BJ (cell line): ENCODE data around the gene PTGFRN. TPM values are rescaled to one million over a fixed set of nuclear protein-coding genes. Genes with fewer than 3 reads are reported as not detected.

ENCODE experiments used
- CTCF ChIA-PET: fragments of 350-600 bp; formaldehyde crosslinking; extraction: SDS; loops from one replicate; lab custom pipeline; 2021; ENCODE audit warnings: antibody characterized with exemption, inconsistent platforms; lab: Yijun Ruan, JAX
- POLR2A ChIA-PET: fragments of 300-600 bp; sonication (Branson Sonifier 250); formaldehyde crosslinking; extraction: SDS; loops from one replicate; lab custom pipeline; 2021; ENCODE audit warnings: antibody characterized with exemption; lab: Charles Lee
- DNase-seq: peaks from one replicate; pipeline ENCODE4 v3.0.0-alpha.2; 2011; ENCODE audit warnings: low read depth
- H3K27me3 ChIP-seq: 2 replicates; pipeline ENCODE4 v1.6.0; 2011; ENCODE audit warnings: low read length; ENCODE audit not compliant: control insufficient read depth, insufficient read depth
- H3K36me3 ChIP-seq: 2 replicates; pipeline ENCODE4 v1.5.1; 2011; ENCODE audit warnings: low read length; ENCODE audit not compliant: control insufficient read depth, insufficient read depth
- H3K4me3 ChIP-seq: 2 replicates; pipeline ENCODE4 v1.5.1; 2011; ENCODE audit warnings: low read depth, mild to moderate bottlenecking, control low read depth, low read length
- polyA plus RNA-seq: library from polyadenylated mRNA; depleted of rRNA; stranded (reverse); fragments of >200 nt; gene quantifications from 2 replicates; pipeline ENCODE4 v1.2.3, GENCODE V29; 2011
- TF ChIP-seq, protein P1 (sequence below): IDR thresholded peaks from 2 replicates; pipeline ENCODE4 v1.5.1; 2011; ENCODE audit warnings: low read depth, mild to moderate bottlenecking, control low read depth, inconsistent platforms, low read length, moderate library complexity; ENCODE audit not compliant: insufficient read depth

PTGFRN gene
- polyA plus RNA-seq, 1 experiment: 3.1 TPM

DNA sequence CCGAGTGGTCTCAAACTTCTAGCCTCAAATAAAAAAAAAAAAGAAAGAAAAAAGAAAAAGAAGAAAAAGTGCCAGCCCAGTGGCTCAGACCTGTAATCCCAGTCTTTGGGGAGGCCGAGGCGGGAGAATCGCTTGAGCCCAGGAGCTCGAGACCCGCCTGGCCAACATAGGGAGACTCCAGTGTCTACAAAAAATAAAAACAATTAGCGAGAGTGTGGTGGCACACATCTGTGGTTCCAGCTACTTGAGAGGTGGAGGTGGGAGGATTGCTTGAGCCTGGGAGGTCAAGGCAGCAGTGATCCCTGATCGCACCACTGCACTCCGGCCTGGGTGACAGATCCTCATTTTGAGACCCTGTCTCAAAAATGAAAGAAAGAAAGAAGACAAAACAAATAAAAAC is 1.4 kb upstream of the PTGFRN start:
- no peak for DNase-seq
- H3K36me3 ChIP-seq: no peaks in the 10 kb centered on the region
- ChIA-PET POLR2A (no interaction called here), CTCF (interaction anchor here (1.6 kb wide), 1 partner anchor 26 kb away, joined by 5 read pairs; no protein-coding TSS in a partner anchor)
- H3K27me3 ChIP-seq: peaks cover 13% of the 10 kb centered on the region
- TF ChIP-seq, protein P1, sequence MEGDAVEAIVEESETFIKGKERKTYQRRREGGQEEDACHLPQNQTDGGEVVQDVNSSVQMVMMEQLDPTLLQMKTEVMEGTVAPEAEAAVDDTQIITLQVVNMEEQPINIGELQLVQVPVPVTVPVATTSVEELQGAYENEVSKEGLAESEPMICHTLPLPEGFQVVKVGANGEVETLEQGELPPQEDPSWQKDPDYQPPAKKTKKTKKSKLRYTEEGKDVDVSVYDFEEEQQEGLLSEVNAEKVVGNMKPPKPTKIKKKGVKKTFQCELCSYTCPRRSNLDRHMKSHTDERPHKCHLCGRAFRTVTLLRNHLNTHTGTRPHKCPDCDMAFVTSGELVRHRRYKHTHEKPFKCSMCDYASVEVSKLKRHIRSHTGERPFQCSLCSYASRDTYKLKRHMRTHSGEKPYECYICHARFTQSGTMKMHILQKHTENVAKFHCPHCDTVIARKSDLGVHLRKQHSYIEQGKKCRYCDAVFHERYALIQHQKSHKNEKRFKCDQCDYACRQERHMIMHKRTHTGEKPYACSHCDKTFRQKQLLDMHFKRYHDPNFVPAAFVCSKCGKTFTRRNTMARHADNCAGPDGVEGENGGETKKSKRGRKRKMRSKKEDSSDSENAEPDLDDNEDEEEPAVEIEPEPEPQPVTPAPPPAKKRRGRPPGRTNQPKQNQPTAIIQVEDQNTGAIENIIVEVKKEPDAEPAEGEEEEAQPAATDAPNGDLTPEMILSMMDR: no peak
- H3K4me3 ChIP-seq: no peak overlapping the region

DNA sequence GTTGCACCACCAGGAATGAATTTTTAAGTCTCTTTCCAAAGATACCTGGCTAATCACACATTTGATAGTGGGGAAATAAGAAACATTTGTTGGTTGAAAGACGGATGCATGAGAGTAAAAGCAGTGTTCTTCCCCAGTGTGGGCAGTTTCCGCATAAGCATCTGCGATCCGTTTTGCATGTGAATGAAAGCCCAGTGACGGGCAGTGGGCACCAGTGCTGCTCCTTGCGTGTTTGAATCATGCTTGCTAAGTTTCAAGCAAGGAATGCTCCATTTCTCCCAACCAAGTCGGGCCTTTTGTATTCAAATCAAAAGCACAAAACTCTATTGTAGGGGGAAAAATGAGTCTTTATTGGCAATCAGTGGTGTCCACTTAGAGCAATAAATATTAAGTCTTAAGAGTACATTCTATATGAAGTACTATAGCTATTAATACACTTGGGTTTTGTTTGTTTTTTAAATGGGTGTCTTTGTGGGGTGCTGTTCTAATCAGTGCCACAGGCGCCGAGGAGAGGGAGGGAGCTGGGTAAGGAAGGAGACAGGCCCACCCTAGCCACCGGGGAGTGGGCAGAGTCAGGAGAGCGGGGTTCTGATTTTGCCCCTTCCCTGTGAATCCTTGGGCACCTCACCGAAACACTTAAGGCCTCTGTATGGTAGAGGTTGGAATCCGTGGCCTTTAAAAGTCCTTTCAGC is 750 bp upstream of the PTGFRN start:
- TF ChIP-seq, protein P1: no peak
- peaks cover 13% of the 10 kb centered on the region for H3K27me3 ChIP-seq
- H3K4me3 ChIP-seq: peak overlapping the region; percentile 56; the same call in 1 of the 2 replicates
- no peak for DNase-seq
- H3K36me3 ChIP-seq: no peaks in the 10 kb centered on the region
- CTCF ChIA-PET: interaction anchor here (0.8 to 1.6 kb wide), 2 partner anchors 27 to 28 kb away, joined by 3 to 5 read pairs; no protein-coding TSS in a partner anchor
- POLR2A ChIA-PET: interaction anchor here (0.6 kb wide), 1 partner anchor 66 kb away, joined by 3 read pairs; no protein-coding TSS in a partner anchor

DNA sequence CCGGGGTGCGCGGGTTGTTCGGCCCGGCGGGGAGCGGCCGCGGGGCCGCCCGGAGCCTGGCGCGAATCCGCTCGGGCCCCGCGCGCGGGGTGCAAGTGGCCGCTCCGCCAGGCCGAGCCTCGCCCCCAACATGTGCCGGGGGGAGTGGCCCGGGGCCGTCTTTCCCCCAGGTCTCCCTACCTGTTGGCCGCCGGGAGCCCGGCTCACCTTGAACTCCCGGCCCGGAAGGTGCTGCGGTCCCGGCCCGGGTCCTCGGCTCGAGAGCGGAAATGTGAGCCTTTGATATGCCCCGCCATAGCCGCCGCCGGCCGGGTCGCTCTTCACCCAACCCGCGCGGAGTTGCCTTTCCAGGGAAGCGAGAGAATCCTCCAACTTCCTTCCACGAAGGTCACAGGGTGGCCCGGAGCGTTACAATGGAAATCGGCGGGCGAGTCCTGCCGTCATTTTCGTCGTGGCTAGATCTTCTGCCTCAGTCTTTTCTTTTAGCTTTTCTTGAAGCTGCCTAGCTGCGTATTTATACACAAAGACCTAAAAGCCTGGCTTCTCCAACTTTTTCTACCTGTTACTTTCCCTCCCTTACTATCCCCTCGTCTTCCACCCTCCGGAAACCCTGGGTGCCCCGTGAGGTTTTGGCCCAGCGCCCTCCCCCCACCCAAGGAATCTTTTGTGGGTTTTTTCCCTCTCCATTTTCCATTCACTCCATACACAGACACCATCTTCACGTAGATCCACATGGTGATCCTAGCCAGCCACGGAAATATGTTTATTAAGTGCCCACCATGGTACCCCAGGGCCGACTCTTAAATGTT is 867 bp downstream of the PTGFRN start:
- Histone ChIP-seq H3K27me3 (peaks cover 13% of the 10 kb centered on the region), H3K4me3 (peak overlapping the region; percentile 56), H3K36me3 (no peaks in the 10 kb centered on the region)
- CTCF ChIA-PET: interaction anchor here (0.5 to 1.1 kb wide), 6 partner anchors 10 to 1856 kb away, joined by 3 to 4 read pairs (median 3); no protein-coding TSS in a partner anchor
- no peak for DNase-seq
- TF ChIP-seq, protein P1: no peak
- POLR2A ChIA-PET: no interaction called here

DNA sequence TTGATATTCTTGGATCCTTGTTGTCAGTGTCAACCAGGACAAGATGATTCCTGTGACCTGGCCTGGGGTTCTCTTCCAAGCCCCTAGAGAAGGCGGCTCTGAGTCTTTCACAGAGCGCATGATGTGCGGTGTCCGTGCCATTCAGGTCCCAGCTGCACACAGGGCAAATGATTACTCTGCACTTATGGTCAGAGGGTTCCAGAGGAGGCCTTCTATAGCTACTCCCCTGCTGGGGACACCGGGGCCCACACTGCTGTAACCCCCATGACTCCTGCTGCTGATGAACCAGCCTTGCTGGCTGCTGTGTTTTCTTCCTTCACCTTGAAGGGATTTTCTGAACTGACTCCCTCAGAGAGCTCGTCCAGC is 1.5 kb downstream of the PTGFRN start:
- H3K36me3 ChIP-seq: no peaks in the 10 kb centered on the region
- ChIA-PET CTCF (interaction anchor here (0.5 to 1.0 kb wide), 4 partner anchors 10 to 1856 kb away, joined by 3 to 4 read pairs (median 4); no protein-coding TSS in a partner anchor), POLR2A (interaction anchor here (0.6 kb wide), 1 partner anchor 66 kb away, joined by 3 read pairs; no protein-coding TSS in a partner anchor)
- TF ChIP-seq, protein P1: no peak
- no peak overlapping the region; the same call in 1 of the 2 replicates for H3K4me3 ChIP-seq
- DNase-seq: no peak
- H3K27me3 ChIP-seq: peaks cover 13% of the 10 kb centered on the region
